ENCODE measurements around the gene FAHD2A.
A peak's percentile ranks its signal among the peaks of the same experiment; 100 is the strongest.
"Not testable (repeated sequence)": the region's sequence is repeated elsewhere in the genome, so short reads cannot be mapped to it uniquely, and the experiment has no call there.

Gene FAHD2A

GRCh38 chr2:95402370-95403203 is at the start of gene FAHD2A:
Gene FAHD2A (plus strand): TSS chr2:95402708. CDS start chr2:95405559, 2,851 bp downstream.
- DNase-seq, result peak; percentile 87

- DNase-seq, result no peak
These were observed 49.4 kb upstream of the FAHD2A start for GRCh38 chr2:95353055-95353575.

- no peak for DNase-seq
These were observed 48.7 kb upstream of the FAHD2A start for GRCh38 chr2:95353613-95354468.

- no peak for DNase-seq
These were observed 48.0 kb upstream of the FAHD2A start for GRCh38 chr2:95354469-95354901.

- no peak for DNase-seq
These were observed 47.6 kb upstream of the FAHD2A start for GRCh38 chr2:95354925-95355324.

- not testable (repeated sequence) for DNase-seq
These were observed 47.0 kb upstream of the FAHD2A start for GRCh38 chr2:95355486-95355885.

GRCh38 chr2:95356821-95357700 is 45.4 kb upstream of the FAHD2A start:
- no peak for DNase-seq

GRCh38 chr2:95357717-95358280 is 44.7 kb upstream of the FAHD2A start:
- DNase-seq, result no peak

- peak; percentile 77 for DNase-seq
These were observed 43.5 kb upstream of the FAHD2A start for GRCh38 chr2:95359031-95359430.

- no peak for DNase-seq
These were observed 43.0 kb upstream of the FAHD2A start for GRCh38 chr2:95359501-95359930.

- DNase-seq, result no peak
These were observed 41.1 kb upstream of the FAHD2A start for GRCh38 chr2:95361216-95361980.

GRCh38 chr2:95362486-95362885 is 40.0 kb upstream of the FAHD2A start:
- no peak for DNase-seq

- DNase-seq, result no peak
These were observed 36.0 kb upstream of the FAHD2A start for GRCh38 chr2:95366514-95366913.

- no peak for DNase-seq
These were observed 30.2 kb upstream of the FAHD2A start for GRCh38 chr2:95372216-95372829.

GRCh38 chr2:95372845-95373244 is 29.7 kb upstream of the FAHD2A start:
- DNase-seq, result no peak

- no peak for DNase-seq
These were observed 28.5 kb upstream of the FAHD2A start for GRCh38 chr2:95374029-95374428.

- no peak for DNase-seq
These were observed 28.0 kb upstream of the FAHD2A start for GRCh38 chr2:95374451-95374920.

- no peak for DNase-seq
These were observed 27.5 kb upstream of the FAHD2A start for GRCh38 chr2:95374921-95375471.

GRCh38 chr2:95375532-95376150 is 26.9 kb upstream of the FAHD2A start:
- DNase-seq, result no peak
